Islet of Langerhans (tissue), 1 donor: ENCODE data around the gene DIPK1C.

Experiments used
- FAIRE-seq: peaks from one replicate; lab custom pipeline; 2011; peaks lifted over from hg19 to GRCh38; lab: Jason Lieb, UNC

The DIPK1C gene

DNA sequence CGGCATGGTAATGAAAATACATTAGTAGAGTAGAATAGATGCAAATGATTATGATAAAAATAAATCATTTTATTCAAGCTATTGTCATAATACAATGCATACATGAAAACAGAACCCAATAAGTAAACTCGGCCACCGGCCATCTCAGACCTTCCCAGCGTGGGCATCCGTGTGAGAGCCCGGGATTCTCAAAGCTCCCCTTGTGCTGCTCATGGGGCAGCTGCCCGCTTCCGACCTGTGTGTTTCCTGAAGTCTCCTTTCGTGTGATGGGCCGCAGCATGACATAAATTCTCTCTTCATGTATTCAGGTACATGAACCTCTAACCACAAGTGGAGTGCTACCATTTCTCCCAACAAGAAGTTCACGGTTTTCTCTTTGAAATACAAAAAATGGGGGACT is 25.6 kb upstream of the DIPK1C start:
- FAIRE-seq, result no peak

DNA sequence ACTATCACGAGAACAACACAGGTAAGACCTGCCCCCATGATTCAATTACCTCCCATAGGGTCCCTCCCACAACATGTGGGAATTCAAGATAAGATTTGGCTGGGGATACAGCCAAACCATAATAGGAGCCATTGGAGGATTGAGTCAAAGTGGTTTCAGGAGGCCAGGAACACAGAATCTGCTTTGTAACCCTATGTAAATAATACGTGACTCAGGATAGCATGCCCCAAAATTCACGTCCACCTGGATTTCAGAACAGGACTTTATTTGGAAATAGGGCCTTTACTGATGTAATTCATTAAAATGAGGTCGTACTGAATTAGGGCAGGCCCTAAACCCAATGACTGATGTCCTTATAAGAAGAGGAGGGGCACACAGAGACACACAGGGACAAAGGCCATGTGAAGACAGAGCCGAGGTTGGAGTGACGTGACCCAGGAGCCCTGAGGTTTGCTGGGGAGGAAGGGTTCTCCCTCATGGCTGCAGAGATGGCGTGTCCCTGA is 23.1 kb upstream of the DIPK1C start:
- no peak for FAIRE-seq

DNA sequence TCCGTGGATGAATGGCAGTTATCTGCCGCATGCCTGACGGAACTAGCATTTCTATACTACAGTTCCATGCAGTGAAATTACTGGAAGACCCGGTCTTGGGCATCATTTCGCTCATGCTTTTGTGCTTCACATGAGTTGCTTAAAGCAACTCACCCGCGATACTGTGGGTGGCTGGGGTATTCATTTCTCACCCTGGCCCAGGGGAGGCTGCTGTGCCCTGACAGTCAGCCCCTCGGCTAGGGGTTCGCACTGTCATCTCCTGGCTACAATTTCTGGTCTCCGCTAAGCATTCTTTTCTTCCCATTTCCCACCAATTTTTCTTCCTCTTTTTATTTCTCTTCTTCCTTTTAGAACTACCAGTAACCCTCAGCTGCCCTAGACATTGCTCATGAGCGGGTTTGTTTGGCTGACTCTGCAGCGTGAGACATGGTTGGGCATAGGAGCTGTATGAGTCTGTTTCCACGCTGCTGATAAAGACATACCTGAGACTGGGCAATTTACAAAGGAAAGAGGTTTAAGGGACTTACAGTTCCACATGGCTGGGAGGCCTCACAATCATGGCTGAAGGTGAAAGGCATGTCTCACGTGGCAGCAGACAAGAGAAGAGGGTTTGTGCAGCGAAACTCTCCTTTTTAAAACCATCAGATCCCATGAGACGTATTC is 22.5 kb upstream of the DIPK1C start:
- no peak for FAIRE-seq

DNA sequence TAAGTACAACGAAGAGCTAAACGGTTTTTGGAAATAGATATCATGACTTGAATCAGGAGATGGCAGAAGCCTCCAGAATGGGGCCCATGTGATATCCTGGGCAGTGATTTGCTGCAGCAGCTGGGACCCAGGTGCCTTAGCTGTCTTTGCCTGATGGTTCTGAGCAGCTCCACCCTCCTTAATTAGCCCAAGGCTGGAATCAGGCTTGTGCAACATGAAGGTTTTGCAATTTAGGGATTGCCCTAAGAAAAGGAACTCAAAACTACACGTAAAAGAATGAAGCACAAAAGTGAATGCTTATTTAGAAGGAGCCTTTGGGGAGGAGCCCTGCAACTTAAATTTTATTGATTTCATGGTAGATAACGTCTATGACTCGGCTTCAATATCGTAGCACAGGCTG is 21.8 kb upstream of the DIPK1C start:
- no peak for FAIRE-seq

DNA sequence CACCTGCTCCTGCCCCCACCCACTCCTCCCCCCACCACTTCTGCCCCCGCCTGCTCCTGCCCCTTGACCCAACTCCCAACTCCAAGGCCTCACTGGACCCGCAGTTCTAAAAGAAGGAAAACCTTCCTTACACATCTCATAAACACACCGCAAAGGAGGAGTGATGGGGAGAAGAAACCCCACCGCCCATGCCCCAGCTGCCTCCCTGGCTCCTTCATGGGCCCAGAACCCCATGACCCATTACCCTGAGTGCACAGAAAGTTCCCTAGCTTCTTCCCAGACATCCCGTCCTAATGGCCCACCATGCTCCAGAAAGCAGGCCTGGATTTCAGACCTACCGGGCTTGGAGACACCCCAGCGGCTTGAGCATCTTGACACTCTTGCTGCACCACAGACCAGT is 21.2 kb upstream of the DIPK1C start:
- FAIRE-seq, result no peak

DNA sequence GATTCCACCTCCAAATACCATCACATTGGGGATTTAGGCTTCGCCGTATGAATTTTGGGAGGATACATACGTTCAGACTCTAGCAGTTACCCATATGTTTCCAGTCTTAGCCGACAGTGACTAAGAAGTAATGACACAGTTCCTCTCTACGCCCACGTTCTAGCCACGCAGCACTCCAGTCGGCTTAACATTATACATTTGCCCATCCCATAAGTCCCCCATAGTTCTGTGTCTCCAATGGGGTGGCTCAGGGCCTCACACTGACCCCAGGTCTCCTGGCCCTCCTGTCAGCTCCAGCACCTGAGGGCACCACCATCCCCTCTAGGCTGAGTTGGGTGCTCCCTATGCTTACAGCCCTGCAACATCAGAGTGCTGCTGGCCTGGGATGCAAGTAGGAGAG is 20.7 kb upstream of the DIPK1C start:
- no peak for FAIRE-seq

DNA sequence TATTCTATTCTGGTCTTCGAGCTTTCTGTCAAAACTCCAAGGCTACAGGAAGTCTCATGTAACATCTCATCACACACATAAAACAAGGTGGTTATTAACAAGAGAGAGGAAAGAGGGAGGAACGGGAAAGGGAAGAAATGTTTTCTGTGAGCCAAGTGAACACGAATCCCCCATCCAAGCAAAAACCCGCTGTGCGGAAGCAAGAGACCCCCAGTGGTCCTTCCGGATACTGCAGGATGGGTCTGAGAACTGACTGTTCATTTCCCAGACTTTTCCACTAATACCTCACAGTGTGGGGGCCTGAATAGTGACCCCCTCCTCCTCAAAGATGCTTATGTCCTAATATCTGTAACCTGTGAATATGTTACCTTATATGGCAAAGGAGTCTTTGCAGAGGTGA is 19.0 kb upstream of the DIPK1C start:
- FAIRE-seq, result no peak

DNA sequence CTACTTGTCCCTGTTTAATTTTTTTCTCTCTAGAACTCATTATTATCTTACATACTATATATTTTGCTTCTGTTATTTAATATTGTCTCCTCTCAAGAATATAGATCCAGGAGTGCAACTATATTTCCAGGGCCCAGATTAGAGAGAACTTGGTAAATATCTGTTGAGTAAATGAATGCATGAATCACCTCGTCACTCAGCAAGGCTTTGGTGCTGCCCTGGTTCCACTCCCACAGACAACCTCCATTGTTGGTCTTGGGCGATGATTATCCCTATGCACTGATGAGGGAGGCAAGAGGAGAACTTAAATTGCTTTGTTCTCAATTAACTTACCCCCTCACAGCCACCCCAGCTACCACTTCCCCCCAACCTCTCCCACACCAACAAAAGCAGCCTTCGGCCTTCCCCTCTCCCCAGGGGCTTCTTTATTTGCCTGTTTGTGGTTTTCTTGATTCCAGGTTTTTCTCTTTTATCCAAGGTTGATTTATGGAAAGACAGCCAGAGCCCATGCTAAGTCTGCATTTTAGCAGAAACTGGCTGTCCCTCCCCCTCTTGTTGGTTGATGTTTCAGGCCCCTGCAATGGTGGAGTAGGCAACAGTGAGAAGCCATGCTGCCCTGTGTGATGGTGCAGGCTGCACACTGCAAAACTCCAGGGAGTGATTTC is 17.0 kb upstream of the DIPK1C start:
- FAIRE-seq, result no peak

DNA sequence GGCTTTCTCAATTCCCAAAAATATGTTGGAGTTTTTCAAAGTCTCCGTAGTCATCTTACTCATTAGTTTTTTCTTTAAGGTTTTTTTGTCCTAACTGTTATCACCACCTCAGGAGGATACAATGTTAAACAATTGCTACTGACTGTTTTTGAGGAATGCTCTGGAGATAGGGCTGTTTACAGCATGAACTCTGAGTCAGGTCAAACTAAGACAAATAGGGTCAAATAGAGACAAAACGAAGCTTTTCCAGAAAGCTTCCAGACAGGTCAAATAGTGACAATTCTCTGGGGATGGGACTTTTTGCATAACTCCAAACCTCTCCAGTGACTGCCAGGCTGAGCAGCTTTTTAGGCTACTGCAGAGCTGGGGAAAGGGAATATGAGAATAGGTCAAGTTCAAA is 15.2 kb upstream of the DIPK1C start:
- FAIRE-seq, result no peak

DNA sequence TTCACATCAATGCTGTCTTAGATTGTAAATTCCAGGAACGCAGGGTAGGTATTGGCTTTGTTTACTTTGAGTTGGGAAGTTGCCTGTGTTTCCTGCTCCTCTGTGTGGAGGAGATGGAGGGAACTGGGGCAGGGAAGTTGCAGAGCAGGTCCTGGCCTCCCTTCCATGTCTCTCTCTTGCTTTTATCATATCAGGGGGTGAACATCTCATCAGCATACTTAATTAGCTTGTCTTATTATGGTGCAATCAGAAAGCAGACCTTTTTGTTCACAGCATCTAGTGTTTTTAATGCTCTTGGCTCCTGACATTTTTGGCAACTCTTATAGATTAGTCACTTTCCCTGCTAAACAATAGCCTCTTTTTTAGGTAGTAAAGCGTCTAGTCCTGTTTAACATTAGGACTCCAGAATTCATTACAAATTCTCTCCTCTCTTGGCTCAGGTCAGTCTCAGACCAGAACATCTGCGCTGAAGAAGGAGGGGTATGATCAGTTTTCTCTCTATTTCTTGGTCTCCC is 11.5 kb upstream of the DIPK1C start:
- no peak for FAIRE-seq

DNA sequence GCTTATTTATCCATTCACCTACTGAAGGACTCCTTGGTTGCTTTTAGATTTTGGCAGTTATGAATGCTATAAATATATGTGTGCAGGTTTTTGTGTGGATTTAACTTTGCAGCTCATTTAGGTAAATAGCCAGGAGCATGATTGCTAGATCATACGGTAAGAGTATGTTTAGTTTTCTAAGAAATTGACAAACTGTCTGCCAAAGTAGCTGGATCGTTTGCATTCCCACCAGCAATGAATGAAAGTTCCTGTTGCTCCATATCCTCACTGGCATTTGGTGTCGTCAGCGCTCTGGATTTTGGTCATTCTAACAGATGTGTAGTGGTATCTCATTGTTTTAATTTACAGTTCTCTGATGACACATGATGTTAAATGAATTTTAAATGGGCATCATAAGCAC is 8.7 kb upstream of the DIPK1C start:
- no peak for FAIRE-seq

DNA sequence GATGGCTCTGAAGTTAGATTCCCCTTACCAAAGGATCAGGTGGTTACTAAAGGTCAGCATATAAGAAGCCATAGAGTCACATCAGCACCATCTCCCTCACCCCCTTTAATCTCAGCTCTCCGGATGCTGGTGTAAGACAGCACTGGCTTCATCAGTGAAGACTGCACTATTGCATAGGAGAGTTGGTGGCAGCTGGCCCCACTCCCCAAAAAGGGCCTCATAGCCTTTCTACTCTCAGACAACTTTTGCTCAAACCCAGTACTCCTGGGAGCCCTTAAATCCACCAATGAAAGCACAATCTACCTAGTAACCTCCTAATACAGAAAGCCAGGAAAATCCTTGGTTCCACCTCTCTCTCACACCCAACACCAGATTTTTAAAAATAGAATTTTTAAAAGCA is 6.9 kb upstream of the DIPK1C start:
- no peak for FAIRE-seq

DNA sequence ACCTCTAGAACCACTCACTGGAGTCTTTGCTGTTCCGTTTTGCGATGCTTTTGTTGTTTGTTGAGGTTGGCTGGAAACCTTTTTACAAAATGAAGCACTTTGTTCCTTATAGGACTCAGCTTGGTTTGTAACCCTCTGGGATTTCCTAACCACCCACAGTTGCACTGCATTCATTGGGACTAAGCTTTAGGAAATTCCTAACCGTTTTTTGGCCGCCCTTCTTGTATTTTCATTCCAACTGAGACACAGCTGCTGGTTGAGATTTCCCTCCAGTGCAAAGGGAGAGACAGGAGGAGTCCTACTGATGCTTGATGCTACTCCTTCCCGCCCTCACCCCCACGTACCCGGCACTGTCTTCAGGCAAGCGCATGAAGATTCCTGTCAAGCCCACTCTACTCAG is 6.1 kb upstream of the DIPK1C start:
- FAIRE-seq, result no peak

DNA sequence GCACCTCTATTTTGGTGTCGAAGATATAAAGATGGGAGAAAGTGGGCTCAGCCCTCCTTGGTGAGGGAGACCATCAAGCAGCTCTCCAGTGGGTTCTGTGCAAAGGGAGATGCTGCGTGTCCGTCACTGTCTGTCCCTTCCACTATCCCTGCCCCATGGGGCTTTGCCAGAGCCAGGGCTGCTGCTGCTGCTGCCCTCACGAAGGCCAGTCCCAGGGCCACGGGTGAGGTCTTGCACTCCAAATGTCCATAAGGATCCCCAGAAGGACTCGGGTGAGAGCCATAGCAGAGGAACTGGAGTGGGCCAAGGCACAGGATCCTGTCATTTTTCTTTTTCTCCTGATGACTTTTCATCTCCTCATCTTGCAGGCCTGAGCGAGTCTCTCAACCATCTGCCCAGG is 3.7 kb upstream of the DIPK1C start:
- FAIRE-seq, result no peak

DNA sequence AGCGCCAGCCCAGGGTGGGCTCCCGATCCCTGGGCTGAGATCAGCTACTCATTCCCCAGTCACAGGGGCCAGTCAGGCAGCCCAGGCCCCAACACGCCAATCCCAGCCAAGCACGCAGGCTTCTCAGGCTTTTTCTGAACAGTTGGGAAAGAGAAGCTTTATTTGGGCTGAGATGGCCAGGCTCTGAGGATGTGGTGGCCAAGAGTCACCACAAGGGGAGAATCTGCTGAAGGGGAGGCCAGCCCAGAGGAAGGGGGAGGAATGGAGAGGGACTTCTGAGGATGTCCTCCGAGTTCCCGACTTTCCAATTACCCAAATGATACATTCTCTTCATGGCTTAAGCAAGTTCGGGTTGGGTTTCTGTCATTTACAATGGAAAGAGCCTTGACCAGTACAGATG is 2.8 kb upstream of the DIPK1C start:
- no peak for FAIRE-seq

DNA sequence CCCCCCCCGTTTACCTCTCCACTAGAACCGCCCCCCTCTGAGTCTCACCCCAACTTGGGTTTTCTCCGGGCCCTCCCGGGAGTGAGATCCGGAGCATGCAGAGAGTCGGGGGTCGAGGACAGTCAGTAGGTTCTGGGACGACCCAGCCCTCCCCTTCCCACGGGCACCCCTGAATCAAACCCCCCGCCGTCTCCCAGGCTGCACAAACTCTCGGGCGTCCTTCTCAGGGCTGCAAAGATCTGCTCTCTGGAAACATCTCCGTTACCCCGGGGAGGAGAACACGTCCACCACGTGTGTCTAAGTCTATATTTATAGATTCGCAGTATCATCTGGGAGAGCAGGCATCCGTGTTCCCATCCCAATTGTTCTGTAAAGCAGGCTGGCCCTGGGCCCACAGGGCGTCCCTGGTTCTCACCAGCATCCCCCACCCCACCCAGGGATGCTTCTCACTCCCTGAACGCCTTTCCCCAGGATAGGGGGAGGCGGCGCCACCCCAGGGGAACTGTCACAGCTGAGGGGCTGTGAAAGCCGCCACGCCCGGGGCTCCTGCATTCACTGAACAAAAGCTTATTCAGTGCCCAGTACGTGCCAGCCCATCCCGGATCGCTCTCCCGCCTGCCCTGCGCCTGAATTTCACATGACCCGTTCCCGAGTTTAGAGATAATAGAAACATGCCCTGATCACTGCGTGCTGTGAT is 765 bp upstream of the DIPK1C start:
- no peak for FAIRE-seq

DNA sequence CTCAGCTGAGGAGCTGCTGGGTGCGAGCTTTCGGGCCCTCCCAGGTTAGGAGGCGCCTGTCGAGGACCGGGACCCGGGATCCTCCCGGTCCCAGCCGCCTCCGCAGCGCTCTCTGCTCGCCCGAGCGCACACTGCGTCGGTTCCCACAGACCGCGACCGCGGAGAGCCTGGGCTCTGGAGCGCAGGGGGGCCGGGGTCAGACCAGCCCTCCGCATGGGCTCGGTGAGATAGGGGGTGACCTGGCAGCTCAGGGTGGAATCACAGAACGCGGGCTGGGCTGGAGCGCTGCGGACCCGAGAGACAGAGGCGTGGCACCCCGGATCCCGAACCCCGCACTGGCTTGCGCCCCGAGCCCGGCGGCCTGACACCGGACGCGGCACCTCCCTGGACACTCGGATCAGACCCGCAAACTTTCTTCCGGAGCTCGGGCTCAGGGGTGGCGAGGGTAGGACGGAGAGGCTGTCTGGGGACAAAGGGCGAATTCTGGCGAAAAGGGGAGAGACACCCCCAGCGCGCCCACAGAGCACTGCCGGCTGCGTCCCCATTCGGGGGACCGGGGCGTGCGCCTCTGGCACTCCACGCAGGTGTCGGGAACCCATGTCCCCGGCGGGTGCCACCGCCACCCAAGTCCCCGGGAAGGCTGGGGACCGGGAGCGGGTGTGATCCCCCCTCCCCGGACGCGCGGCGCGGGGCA is 612 bp downstream of the DIPK1C start:
- FAIRE-seq, result no peak

DNA sequence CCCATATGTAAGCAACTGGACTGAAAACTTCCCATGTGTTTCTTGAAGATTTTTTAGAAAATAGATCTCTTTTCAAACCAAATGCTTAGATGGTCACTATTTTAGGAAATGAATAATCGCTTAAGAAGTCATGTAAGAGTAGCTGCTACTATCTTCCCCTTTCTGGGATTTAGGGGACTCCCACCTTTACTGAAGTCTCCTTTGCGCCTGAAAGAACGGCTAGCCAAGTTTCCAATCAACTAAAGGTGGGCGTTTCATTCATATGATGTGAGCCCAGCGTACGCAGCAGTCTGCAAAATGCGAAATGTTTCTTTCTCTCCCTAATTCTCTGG is 1.1 kb downstream of the DIPK1C start:
- no peak for FAIRE-seq

DNA sequence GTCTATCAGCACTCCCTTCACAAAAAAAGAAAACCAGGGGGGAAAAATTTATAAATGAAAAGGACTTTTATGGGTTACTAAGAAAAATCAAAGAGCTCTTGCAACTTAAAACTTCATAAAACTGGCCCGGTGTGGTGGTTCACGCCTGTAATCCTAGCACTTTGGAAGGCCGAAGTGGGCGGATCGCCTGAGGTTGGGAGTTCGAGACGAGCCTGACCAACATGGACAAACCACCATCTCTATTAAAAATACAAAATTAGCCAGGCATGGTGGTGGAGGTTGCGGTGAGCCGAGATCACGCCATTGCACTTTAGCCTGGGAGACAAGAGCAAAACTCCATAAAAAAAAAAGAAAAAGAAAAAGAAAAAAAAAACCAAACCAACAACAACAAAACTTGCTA is 1.7 kb downstream of the DIPK1C start:
- no peak for FAIRE-seq

DNA sequence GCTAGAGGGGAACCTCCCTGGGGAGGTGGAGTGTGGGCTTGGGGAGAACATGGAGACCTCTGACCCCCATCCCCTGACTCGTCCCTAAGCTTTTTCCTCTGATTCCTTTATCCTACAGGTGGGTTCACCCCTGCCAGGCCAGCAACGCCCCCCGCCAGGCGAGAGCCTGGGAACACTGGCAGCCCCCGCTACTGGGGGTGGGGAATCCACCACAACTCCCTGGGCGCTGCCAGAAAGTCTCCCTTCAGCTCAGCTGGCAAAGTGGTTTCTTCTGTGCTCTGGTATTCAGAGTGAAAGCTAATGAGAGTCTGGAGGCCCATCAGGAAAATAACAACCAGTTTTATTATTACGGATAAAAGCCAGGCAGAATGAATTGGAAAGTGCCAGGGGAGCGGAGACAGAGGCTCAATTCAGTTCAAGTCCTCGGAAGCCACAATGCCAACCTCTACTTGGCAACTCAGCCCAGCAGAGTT is 2.8 kb downstream of the DIPK1C start:
- no peak for FAIRE-seq

DNA sequence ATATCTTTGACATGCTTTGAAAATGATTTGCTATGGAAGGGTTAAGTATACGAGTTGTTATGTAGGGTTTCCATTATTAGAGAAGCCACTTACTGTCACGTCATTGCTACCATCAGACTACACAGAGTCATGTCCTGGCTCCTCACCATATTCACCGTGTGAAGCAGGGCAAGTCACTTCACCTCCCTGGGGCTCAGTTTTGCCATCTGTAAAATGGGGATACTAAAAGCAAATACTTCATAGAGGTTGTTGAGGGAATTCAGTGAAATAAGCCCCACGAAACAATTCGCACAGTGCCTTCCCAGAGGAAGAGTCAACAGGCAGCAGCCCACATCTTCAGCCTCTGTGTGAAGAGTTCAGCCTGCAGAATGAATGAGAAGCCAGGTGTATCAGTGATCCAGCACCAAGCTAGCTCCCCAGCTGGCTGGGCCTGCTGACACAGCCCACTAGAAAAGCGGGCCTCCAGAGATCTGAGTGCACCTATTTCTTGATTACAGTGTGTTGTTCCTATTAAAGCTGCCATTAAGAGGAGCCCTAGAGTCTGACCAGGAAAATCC is 3.4 kb downstream of the DIPK1C start:
- no peak for FAIRE-seq

DNA sequence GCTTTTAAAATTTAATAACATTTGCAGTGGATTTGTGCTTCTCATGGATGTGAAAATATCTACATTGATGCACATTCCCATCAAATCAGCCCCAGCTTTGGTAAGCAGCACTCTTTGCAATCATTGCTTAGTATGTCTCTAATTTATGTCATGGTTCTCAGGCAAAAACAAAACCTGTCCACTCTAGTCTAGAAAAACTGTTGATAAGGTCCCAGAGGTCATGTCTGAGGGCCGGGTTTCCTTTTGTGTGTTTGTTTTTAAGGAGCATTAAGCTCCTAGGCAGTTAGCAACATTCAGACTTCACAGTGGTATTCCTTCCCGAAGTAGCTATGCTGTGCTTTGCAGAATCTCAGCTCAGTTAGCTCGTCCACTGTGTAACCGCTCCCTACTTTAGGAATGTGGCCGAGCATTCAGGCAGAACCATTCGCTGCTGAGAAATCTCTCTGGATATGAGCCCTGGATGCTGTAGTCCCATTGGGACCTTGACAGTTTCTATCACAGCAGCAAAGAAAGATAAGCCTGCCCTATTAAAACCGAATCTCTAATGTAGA is 4.0 kb downstream of the DIPK1C start:
- no peak for FAIRE-seq
